Activated gamma-delta T cell treated with anti-CD3 and anti-CD28 coated beads, Interleukin-2, amount 50 U/mL, for 16 hours (primary cell): Measurements from ENCODE around the gene DNAAF3.

ENCODE experiments used
- DNase-seq: peaks from one replicate; pipeline ENCODE4 v3.0.0-alpha.2; 2020; ENCODE audit warnings: low read depth

DNAAF3 gene

GRCh38 chr19:55153652-55154264 is 12.7 kb downstream of the DNAAF3 start:
- DNase-seq = no peak

GRCh38 chr19:55152017-55152416 is 14.4 kb downstream of the DNAAF3 start:
- no peak for DNase-seq

- DNase-seq = no peak
Measured at GRCh38 chr19:55149078-55150003, 17.1 kb downstream of the DNAAF3 start, which contains the start of gene TNNT1. Gene TNNT1, minus strand, starts transcription at chr19:55149206. Its CDS starts 2,049 bp downstream, at chr19:55147157.

GRCh38 chr19:55147545-55148251 is 18.7 kb downstream of the DNAAF3 start:
- DNase-seq = no peak

GRCh38 chr19:55146705-55147273 is 19.6 kb downstream of the DNAAF3 start:
- DNase-seq = no peak

GRCh38 chr19:55146078-55146704 is 20.2 kb downstream of the DNAAF3 start:
- no peak for DNase-seq

GRCh38 chr19:55145232-55145631 is 21.2 kb downstream of the DNAAF3 start:
- DNase-seq = no peak

GRCh38 chr19:55141696-55142095 is 24.7 kb downstream of the DNAAF3 start:
- DNase-seq = no peak

- DNase-seq = no peak
Measured at GRCh38 chr19:55137915-55138314, 28.5 kb downstream of the DNAAF3 start.

- no peak for DNase-seq
Measured at GRCh38 chr19:55136399-55137102, 29.9 kb downstream of the DNAAF3 start.

- DNase-seq = no peak
Measured at GRCh38 chr19:55134736-55135135, 31.7 kb downstream of the DNAAF3 start.

GRCh38 chr19:55133639-55134444 is 32.6 kb downstream of the DNAAF3 start:
- DNase-seq = no peak

- DNase-seq = no peak
Measured at GRCh38 chr19:55132453-55133129, 33.8 kb downstream of the DNAAF3 start.

- no peak for DNase-seq
Measured at GRCh38 chr19:55131421-55131820, 35.0 kb downstream of the DNAAF3 start.

- DNase-seq = no peak
Measured at GRCh38 chr19:55119053-55119452, 47.4 kb downstream of the DNAAF3 start.

- no peak for DNase-seq
Measured at GRCh38 chr19:55118401-55118991, 47.9 kb downstream of the DNAAF3 start.

GRCh38 chr19:55117663-55118391 is 48.6 kb downstream of the DNAAF3 start:
- peak; percentile 95 for DNase-seq

- no peak for DNase-seq
Measured at GRCh38 chr19:55116859-55117662, 49.4 kb downstream of the DNAAF3 start, which contains the start of gene PPP1R12C. Gene PPP1R12C, minus strand, starts transcription at chr19:55117637. Its CDS starts 94 bp downstream, at chr19:55117543.
